Smooth muscle cell of the brain vasculature (primary cell): ENCODE measurements around the gene PRKAG2.

ENCODE experiments used
- DNase-seq: peaks from one replicate; pipeline ENCODE4 v3.0.0-alpha.2; 2012; ENCODE audit warnings: low read depth, low spot score

The PRKAG2 gene

GRCh38 chr7:151900986-151901621, 24.2 kb upstream of the PRKAG2 start:
- DNase-seq = no peak

DNA sequence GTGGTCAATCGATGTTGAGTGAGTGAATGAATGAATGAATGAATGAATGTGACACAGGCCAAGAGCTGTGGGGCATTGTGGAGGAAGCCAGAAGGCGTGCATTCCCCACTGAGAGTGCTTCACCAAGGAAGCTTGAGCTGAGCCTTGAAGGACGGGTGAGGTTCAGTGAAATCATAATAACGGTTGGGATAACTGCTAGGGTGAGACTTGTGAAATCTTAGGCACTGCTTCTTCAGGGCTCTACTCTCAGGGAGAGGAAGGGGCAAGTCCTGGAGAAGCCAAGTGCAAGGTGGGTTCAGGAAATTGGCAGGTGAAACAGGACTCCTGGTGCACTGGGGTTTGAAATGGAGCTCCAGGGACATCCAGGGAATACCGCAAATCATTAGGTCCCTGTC, 23.7 kb upstream of the PRKAG2 start:
- no peak for DNase-seq

DNA sequence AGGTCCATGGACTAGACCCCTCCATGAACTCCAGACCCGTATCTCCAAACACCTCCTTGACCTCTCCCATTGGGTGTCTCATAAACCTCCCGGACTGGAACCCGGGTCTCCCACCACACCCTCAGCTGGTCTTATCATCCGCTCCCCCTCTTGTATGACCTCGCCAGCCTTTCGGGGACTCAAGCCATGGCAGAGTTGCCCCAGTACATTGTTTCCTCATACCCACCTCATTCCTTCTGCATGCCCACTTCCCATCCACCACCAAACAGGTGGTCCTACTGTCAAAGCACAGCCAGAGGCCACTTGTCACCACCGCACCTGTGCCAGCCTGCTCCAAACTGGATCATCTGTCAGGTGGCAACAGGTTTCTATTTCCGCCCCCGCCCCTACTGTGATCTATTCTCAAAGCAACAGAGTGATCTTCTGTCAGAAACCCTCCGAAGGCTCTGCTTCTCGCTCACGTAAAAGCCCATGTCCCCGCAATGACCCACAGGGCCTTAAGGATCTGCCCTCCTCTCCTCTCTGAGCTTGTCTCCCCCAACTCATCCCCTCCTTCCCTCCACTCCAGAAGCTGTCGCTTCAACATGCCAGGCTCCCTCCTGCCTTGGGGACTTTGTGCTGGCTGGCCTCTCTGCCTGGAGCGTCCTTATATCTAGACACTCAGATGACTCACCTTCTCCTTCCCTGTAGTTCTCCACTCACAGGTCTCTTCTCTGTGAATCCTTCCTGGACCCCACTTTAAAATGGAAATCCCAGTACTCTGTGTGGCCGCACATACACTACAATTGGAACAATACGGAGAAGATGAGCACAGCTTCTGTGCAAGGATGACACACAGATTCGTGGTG, 22.8 kb upstream of the PRKAG2 start:
- DNase-seq = no peak

GRCh38 chr7:151897951-151898686, 21.2 kb upstream of the PRKAG2 start:
- DNase-seq = no peak

GRCh38 chr7:151897161-151897731, 20.3 kb upstream of the PRKAG2 start:
- no peak for DNase-seq

DNA sequence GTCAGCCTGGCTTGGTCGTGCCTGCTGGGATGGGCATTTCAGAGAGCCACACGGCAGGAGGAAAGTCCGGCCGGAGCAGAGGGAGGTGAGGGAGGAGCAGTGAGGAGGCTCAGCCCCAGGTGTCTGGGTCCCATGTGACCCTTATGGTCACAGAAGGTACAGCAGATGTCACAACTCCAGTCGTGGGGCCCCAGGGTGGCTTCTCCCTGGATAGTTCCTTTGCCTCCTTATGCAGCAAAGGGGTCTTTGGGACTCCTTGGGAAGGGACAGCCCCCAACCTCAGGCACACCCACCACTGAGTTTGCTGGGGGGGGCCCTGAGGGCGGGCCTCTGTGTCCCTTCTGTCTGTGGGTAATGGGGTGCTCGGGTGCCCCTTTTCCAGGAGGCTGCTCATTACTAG, 19.6 kb upstream of the PRKAG2 start:
- no peak for DNase-seq

DNA sequence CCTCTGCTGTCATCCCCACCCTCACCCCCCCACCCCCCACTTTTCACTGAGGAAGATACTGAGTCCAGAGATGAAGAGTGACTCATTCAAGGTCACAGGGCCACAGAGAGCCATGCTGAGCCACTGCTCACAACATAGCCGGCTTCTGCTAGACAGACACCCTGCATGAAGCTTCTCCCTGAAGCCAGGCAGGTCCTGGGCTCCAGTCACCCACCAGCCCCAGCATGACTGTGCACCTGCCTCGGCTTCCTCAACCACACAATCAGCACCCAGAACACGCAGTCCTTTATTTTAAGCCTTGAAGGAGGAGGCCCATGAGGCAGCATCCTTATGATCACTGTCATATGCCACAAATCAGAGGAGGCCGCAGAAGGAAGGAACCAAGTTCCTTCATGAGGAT, 19.2 kb upstream of the PRKAG2 start:
- DNase-seq = no peak

DNA sequence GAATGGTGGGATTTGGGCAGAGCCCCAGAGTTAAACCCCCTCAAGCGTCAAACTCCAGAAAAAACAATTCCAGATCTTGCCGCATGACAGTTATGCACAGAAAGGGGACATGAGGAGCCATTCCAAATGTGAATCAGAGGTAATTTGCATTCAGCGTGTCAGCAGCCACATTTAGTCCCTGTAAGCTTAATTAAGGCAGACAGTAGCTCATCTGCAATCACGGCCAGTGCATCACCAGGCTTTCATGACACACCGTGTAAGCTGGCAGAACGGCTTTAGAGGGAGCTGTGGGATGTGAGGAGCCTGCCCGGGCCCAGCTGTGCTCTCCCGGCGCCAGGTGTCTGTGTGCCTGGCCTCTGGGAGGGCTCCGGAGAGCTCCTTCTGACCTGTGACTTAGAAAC, 18.7 kb upstream of the PRKAG2 start:
- DNase-seq = no peak

- no peak for DNase-seq
These were observed 18.2 kb upstream of the PRKAG2 start for GRCh38 chr7:151895008-151895630.

- DNase-seq = no peak
These were observed 17.4 kb upstream of the PRKAG2 start for GRCh38 chr7:151894111-151895007.

DNA sequence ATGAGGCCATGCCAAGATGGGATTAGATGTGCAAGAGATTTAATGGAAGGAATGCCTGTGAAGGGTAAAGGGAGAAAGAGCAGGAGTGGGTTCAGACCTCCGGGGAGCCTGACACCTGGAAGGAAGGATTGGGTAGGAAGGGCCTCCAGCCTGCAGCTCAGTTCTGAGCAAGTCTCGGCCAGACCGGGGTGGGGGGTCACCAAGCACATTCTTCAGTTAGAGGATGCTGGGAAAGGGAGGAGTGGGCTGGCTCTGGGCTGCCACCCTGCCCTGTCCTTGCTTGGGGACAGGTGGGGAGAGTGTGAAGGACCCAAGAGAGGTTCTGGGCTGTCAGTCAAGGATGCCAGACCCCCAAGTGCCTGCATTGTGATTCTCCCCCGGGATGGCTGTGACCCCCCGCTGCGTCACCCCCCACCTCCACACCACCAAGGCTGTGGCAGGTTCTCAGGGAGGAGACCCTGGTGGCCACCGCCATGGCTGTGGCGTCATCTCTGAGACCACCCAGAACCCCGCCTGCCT, 16.5 kb upstream of the PRKAG2 start:
- no peak for DNase-seq

- DNase-seq = no peak
These were observed 14.8 kb upstream of the PRKAG2 start for GRCh38 chr7:151891753-151892152.

DNA sequence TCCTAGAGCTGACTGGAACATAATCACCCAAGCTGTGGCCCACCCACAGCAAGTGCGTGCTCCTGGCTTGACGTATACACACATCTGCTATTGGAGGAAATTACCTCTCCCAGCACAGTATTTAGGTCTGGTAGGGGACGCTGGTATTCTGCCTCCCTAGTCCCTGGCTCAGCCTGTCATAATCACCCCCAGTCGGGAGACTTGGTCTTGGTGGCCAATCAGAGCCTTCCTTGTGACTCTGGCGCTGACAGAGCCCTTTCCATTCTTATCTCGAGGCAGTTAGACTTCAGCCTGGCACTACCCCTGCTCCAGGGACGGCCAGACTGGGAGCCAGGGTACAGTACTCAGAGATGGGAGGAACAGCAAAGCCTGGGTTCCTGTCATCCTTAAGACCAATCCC, 14.3 kb upstream of the PRKAG2 start:
- no peak for DNase-seq

DNA sequence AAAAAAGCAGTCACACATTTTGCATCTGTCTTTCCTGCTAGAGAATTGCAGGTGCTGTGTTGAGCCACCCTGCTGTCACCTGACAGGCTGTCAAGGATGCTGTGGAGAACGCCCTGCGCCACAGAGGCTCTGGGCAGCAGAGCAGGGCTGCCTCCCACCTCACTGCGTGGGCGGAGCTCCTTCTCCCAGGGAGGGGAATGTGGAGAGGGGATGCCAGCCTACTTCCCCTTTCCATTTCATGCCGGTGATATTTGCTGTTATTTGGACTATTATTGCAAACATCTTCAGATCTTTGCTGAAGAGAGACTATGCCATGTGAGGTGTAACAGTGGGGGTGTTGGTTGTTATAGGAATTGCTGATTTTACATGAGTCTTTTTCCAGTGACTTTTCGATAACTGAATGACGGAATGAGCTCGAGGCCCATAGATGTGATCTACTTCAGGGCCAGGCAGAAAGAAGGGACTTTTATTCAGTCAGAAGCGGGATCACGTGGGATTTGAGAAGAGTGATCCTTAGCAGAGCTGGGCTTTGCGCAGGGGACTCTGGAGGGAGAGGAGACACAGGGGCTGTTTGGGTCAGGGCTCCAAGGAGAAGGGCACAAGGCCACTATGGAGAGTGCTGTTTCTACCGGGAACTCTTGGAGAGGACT, 13.6 kb upstream of the PRKAG2 start:
- no peak for DNase-seq

- no peak for DNase-seq
These were observed 12.8 kb upstream of the PRKAG2 start for GRCh38 chr7:151889406-151890354.

DNA sequence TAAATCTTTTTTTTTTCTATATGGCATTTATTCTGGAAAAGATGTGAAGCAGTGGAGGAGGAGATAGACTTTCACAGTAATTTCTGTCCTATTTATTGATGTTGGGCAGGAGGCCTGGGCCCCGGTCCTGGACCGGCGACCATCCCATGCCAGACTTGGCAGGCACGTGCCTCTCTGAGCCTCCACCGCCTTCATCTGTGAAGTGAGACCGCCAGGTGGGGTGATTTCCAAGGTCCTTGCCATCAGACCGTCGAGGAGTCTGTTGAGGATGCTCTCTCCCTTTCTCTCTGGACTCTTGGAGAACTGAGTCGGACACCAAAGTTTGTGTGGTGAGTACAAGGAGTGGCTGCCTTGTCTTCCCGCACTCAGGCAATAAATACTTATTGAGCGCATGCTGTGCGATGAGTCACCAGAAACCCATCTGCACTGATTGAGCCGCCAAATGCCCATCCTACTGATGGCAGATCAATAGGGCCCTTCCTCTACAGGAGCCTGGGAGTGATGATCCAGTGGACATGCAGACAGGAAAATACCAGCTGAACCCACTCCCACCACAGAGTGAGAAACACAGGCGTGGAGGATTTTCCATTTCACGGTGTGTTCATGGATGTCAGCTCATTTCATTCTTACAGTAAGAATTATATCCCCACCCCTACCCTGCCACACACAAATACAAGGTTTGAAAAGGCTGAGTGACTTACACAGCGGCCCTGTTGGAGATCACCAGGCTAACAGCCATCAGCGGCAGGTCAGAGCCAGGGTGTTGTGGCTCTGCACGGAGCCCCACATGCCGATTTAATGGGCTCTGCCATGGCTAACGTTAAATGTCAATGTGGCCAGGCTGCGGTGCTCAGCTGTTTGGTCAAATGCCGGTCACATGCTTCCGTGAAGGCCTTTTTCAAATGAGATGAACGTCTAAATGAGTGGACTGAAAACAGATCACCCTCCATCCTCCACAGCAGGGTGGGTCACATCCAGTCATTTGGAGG, 11.5 kb upstream of the PRKAG2 start:
- DNase-seq = no peak

- DNase-seq = no peak
These were observed 9.9 kb upstream of the PRKAG2 start for GRCh38 chr7:151886783-151887182.

GRCh38 chr7:151885202-151885580, 8.3 kb upstream of the PRKAG2 start:
- no peak for DNase-seq
